Renal pelvis (tissue), 3 donors: Measurements from ENCODE around the gene DPEP2. TPM values are rescaled to one million over a fixed set of nuclear protein-coding genes. Genes with fewer than 3 reads are reported as not detected.

Source experiments
- polyA plus RNA-seq, 3 donors: library from polyadenylated mRNA; unstranded; fragments of 120-200 nt; gene quantifications; one replicate each; pipeline ENCODE4 v1.2.1, GENCODE V29; 2013; ENCODE audit not compliant: insufficient read length in 3 of 3

The DPEP2 gene
- polyA plus RNA-seq, 3 donors = 0.75 to 1.6 (median 1.1) TPM

Other genes with a start within 250 kb of the DPEP2 start
- 10 to 100 TPM; 24.4 to 31.6 (median 30.9) TPM for gene RANBP10, start 192.9 kb downstream of the DPEP2 start, polyA plus RNA-seq
- 1 to 10 TPM; 6.9 to 9.9 (median 8.9) TPM for gene TSNAXIP1, start 192.6 kb downstream of the DPEP2 start, polyA plus RNA-seq
- gene THAP11, start 157.2 kb downstream of the DPEP2 start, polyA plus RNA-seq = 10 to 100 TPM; 30.9 to 39.5 (median 33.4) TPM
- 100 to 1,000 TPM; 122 to 133 (median 127) TPM for gene NUTF2, start 152.6 kb downstream of the DPEP2 start, polyA plus RNA-seq
- gene CENPT, start 151.8 kb downstream of the DPEP2 start, polyA plus RNA-seq = 10 to 100 TPM; 52.1 to 59.4 (median 57.7) TPM
- gene EDC4, start 126.4 kb downstream of the DPEP2 start, polyA plus RNA-seq = 10 to 100 TPM; 91.3 to 99.6 (median 95.2) TPM
- gene NRN1L, start 114.6 kb downstream of the DPEP2 start, polyA plus RNA-seq = 1 to 10 TPM in 1 of 3 donors, under 1 TPM in 2; 0.51 to 1.8 (median 0.98) TPM
- 10 to 100 TPM; 38.0 to 42.6 (median 41.5) TPM for gene PSKH1, start 106.2 kb downstream of the DPEP2 start, polyA plus RNA-seq
- 10 to 100 TPM in 1 of 3 donors, 1 to 10 TPM in 2; 8.4 to 10.3 (median 9.2) TPM for gene CTRL, start 67.6 kb downstream of the DPEP2 start, polyA plus RNA-seq
- gene PSMB10, start 62.6 kb downstream of the DPEP2 start, polyA plus RNA-seq = 10 to 100 TPM; 28.2 to 30.8 (median 30.1) TPM
- 10 to 100 TPM; 18.0 to 27.4 (median 26.8) TPM for gene LCAT, start 55.4 kb downstream of the DPEP2 start, polyA plus RNA-seq
- gene SLC12A4, start 30.8 kb downstream of the DPEP2 start, polyA plus RNA-seq = 10 to 100 TPM; 30.1 to 40.9 (median 40.9) TPM
- under 1 TPM in 1 of 3 donors, not detected in 2; 0.17 TPM for gene DPEP3, start 19.0 kb downstream of the DPEP2 start, polyA plus RNA-seq
- not detected for gene DPEP2NB, start 16.4 kb upstream of the DPEP2 start, polyA plus RNA-seq
- gene DDX28, start 23.7 kb upstream of the DPEP2 start, polyA plus RNA-seq = 10 to 100 TPM; 10.6 to 12.5 (median 11.3) TPM
- gene DUS2, start 23.8 kb upstream of the DPEP2 start, polyA plus RNA-seq = 10 to 100 TPM; 12.3 to 20.4 (median 15.9) TPM
- 10 to 100 TPM; 30.9 to 35.0 (median 33.5) TPM for gene NFATC3, start 85.9 kb upstream of the DPEP2 start, polyA plus RNA-seq
- gene ESRP2, start 236.6 kb upstream of the DPEP2 start, polyA plus RNA-seq = 10 to 100 TPM; 29.1 to 45.3 (median 38.1) TPM
- 10 to 100 TPM; 23.1 to 26.6 (median 23.2) TPM for gene PLA2G15, start 245.9 kb upstream of the DPEP2 start, polyA plus RNA-seq